Measurements from ENCODE around the gene GAGE13. TPM values are rescaled to one million over a fixed set of nuclear protein-coding genes. Genes with fewer than 3 reads are reported as not detected.
"Not testable (repeated sequence)": the region's sequence is repeated elsewhere in the genome, so short reads cannot be mapped to it uniquely, and the experiment has no call there.

The GAGE13 gene
- polyA plus RNA-seq, 1 of the 3 experiments (the other 2 are of a cell fraction): not detected

GRCh38 chrX:49331841-49332240 lies 459 bp downstream of the GAGE13 start:
- H3K9me3 ChIP-seq; H4K20me1 ChIP-seq (ENCODE audit: insufficient read depth); H3K27ac ChIP-seq (ENCODE audit: low read depth in 2 of 2, low read length in 1 of 2); H3K79me2 ChIP-seq (ENCODE audit: insufficient read depth); H3K4me2 ChIP-seq; H2AFZ ChIP-seq (ENCODE audit: low read depth); H3K27me3 ChIP-seq (ENCODE audit: insufficient read depth); DNase-seq; H3K9ac ChIP-seq; H3K36me3 ChIP-seq (replicated peaks in 1 of 2; ENCODE audit: control insufficient read depth in 1 of 2, insufficient read depth in 2 of 2, low read length in 1 of 2); POLR2A ChIA-PET; H3K9me2 ChIP-seq; H3F3A ChIP-seq (replicated peaks; ENCODE audit: insufficient read depth); CTCF ChIA-PET; H3K4me3 ChIP-seq (ENCODE audit: low read depth in 2 of 2, low read length in 1 of 2); H3K4me1 ChIP-seq (ENCODE audit: control insufficient read depth in 1 of 2, insufficient read depth in 2 of 2, low read depth in 1 of 2, low read length in 1 of 2): not testable (repeated sequence)
- no CpG with 5 or more reads among the region's 26 CpGs for WGBS (ENCODE audit: low lambda C conversion rate)

GRCh38 chrX:49341449-49341848 lies 10.1 kb downstream of the GAGE13 start:
- POLR2A ChIA-PET; H3K4me2 ChIP-seq; H3F3A ChIP-seq (replicated peaks; ENCODE audit: insufficient read depth); H3K9me2 ChIP-seq; H3K4me3 ChIP-seq (ENCODE audit: low read depth in 2 of 2, low read length in 1 of 2); DNase-seq; H3K9ac ChIP-seq; H3K9me3 ChIP-seq; H3K36me3 ChIP-seq (replicated peaks in 1 of 2; ENCODE audit: control insufficient read depth in 1 of 2, insufficient read depth in 2 of 2, low read length in 1 of 2); H2AFZ ChIP-seq (ENCODE audit: low read depth); H4K20me1 ChIP-seq (ENCODE audit: insufficient read depth); CTCF ChIA-PET; H3K4me1 ChIP-seq (ENCODE audit: control insufficient read depth in 1 of 2, insufficient read depth in 2 of 2, low read depth in 1 of 2, low read length in 1 of 2); H3K27ac ChIP-seq (ENCODE audit: low read depth in 2 of 2, low read length in 1 of 2); H3K79me2 ChIP-seq (ENCODE audit: insufficient read depth): not testable (repeated sequence)
- H3K27me3 ChIP-seq (ENCODE audit: insufficient read depth): peaks cover 13% of the 10 kb centered on the region; the same call in 1 of the 2 replicates
- WGBS (ENCODE audit: low lambda C conversion rate): 45% methylated on average over 16 of the region's 24 CpGs

DNA sequence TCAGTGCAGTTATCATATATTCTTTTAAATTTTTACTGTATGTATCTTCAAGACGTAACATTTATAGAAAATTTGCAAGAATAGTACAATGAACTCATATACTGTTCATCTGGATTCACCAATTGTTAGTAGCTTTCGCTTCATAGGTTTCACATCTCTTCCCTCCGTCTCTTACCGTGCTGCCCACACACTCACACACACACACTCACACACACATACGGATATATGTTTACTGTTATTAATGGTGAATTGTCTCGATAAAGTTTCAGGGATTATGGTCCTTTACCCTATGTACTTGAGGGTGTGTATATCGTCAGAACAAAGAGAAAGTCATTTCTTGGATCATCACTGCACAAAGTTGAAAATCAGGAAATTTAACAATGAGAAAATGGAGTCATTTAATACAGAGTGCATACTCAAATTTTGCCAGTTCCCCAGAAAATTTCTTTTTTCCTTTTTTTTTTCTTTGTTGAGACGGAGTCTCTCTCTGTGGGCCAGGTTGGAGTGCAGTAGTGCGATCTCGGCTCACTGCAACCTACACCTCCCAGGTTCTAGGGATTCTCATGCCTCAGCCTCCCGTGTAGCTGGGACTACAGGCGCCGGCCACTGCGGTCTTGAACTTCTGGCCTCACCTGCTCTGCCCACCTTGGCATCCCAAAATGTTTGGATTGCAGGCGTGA lies 13.3 kb downstream of the GAGE13 start:
- DNase-seq, POLR2A ChIA-PET: not testable (repeated sequence)
- WGBS (ENCODE audit: low lambda C conversion rate): 22% methylated on average over 14 of the region's 15 CpGs

GRCh38 chrX:49345402-49345801 lies 14.0 kb downstream of the GAGE13 start:
- DNase-seq; H3K4me3 ChIP-seq (ENCODE audit: low read depth in 2 of 2, low read length in 1 of 2); H2AFZ ChIP-seq (ENCODE audit: low read depth); H3K36me3 ChIP-seq (replicated peaks in 1 of 2; ENCODE audit: control insufficient read depth in 1 of 2, insufficient read depth in 2 of 2, low read length in 1 of 2); H3K79me2 ChIP-seq (ENCODE audit: insufficient read depth); H3K4me1 ChIP-seq (ENCODE audit: control insufficient read depth in 1 of 2, insufficient read depth in 2 of 2, low read depth in 1 of 2, low read length in 1 of 2); H3K4me2 ChIP-seq; H3K27me3 ChIP-seq (ENCODE audit: insufficient read depth); H3K9me3 ChIP-seq; CTCF ChIA-PET; POLR2A ChIA-PET; H3K27ac ChIP-seq (ENCODE audit: low read depth in 2 of 2, low read length in 1 of 2); H3K9ac ChIP-seq; H3K9me2 ChIP-seq; H3F3A ChIP-seq (replicated peaks; ENCODE audit: insufficient read depth); H4K20me1 ChIP-seq (ENCODE audit: insufficient read depth): not testable (repeated sequence)
- 8% methylated on average over 9 of the region's 10 CpGs for WGBS (ENCODE audit: low lambda C conversion rate)

More for the DNA sequence above, 13.3 kb downstream of the GAGE13 start:
- H3K27ac ChIP-seq (ENCODE audit: low read depth in 2 of 2, low read length in 1 of 2); H3K4me3 ChIP-seq (ENCODE audit: low read depth in 2 of 2, low read length in 1 of 2); H3K9ac ChIP-seq; H3K9me2 ChIP-seq; H3K36me3 ChIP-seq (replicated peaks in 1 of 2; ENCODE audit: control insufficient read depth in 1 of 2, insufficient read depth in 2 of 2, low read length in 1 of 2); CTCF ChIA-PET; H3K9me3 ChIP-seq; H3K79me2 ChIP-seq (ENCODE audit: insufficient read depth); H2AFZ ChIP-seq (ENCODE audit: low read depth); H3F3A ChIP-seq (replicated peaks; ENCODE audit: insufficient read depth); H4K20me1 ChIP-seq (ENCODE audit: insufficient read depth); H3K4me1 ChIP-seq (ENCODE audit: control insufficient read depth in 1 of 2, insufficient read depth in 2 of 2, low read depth in 1 of 2, low read length in 1 of 2); H3K4me2 ChIP-seq: not testable (repeated sequence)
- H3K27me3 ChIP-seq (ENCODE audit: insufficient read depth): peaks cover 12% of the 10 kb centered on the region; the same call in 1 of the 2 replicates

GRCh38 chrX:49346150-49346549 lies 14.8 kb downstream of the GAGE13 start:
- H3K36me3 ChIP-seq (replicated peaks in 1 of 2; ENCODE audit: control insufficient read depth in 1 of 2, insufficient read depth in 2 of 2, low read length in 1 of 2); POLR2A ChIA-PET; H3K9me3 ChIP-seq; H4K20me1 ChIP-seq (ENCODE audit: insufficient read depth); H3K9me2 ChIP-seq; H3K4me1 ChIP-seq (ENCODE audit: control insufficient read depth in 1 of 2, insufficient read depth in 2 of 2, low read depth in 1 of 2, low read length in 1 of 2); CTCF ChIA-PET; H3K4me2 ChIP-seq; DNase-seq; H3K79me2 ChIP-seq (ENCODE audit: insufficient read depth); H3K4me3 ChIP-seq (ENCODE audit: low read depth in 2 of 2, low read length in 1 of 2); H3K27me3 ChIP-seq (ENCODE audit: insufficient read depth); H3K27ac ChIP-seq (ENCODE audit: low read depth in 2 of 2, low read length in 1 of 2); H2AFZ ChIP-seq (ENCODE audit: low read depth); H3F3A ChIP-seq (replicated peaks; ENCODE audit: insufficient read depth); H3K9ac ChIP-seq: not testable (repeated sequence)
- 19% methylated on average over 11 of the region's 11 CpGs for whole genome bisulfite sequencing (ENCODE audit: low lambda C conversion rate)

Other genes starting within 250 kb of the GAGE13 start
- 33.6 and 36.7 TPM in 2 replicates for gene GPKOW, start 207.8 kb upstream of the GAGE13 start, polyA plus RNA-seq (2012; rRNA removed)
- gene MAGIX, start 168.8 kb upstream of the GAGE13 start, polyA plus RNA-seq (2012; rRNA removed): 0.78 and 1.1 TPM in 2 replicates
- 95.7 and 146 TPM in 2 replicates for gene PLP2, start 159.7 kb upstream of the GAGE13 start, polyA plus RNA-seq (2012; rRNA removed)
- gene PRICKLE3, start 145.2 kb upstream of the GAGE13 start, polyA plus RNA-seq (2012; rRNA removed): 0.07 TPM in 1 of 2 replicates, not detected in the other
- gene SYP, start 131.4 kb upstream of the GAGE13 start, polyA plus RNA-seq (2012; rRNA removed): 0.76 and 0.93 TPM in 2 replicates
- gene CACNA1F, start 98.2 kb upstream of the GAGE13 start, polyA plus RNA-seq (2012; rRNA removed): not detected in 2 replicates
- gene CCDC22, start 96.1 kb upstream of the GAGE13 start, polyA plus RNA-seq (2012; rRNA removed): 7.5 TPM in 2 replicates
- 0.12 TPM in 1 of 2 replicates, not detected in the other for gene FOXP3, start 66.9 kb upstream of the GAGE13 start, polyA plus RNA-seq (2012; rRNA removed)
- gene PPP1R3F, start 61.8 kb upstream of the GAGE13 start, polyA plus RNA-seq (2012; rRNA removed): 4.2 and 6.2 TPM in 2 replicates
- not detected in 2 replicates for gene GAGE10, start 27.9 kb upstream of the GAGE13 start, polyA plus RNA-seq (2012; rRNA removed)
- gene GAGE12J, start 9.5 kb upstream of the GAGE13 start, polyA plus RNA-seq (2012; rRNA removed): not detected in 2 replicates
- gene GAGE12C, start 200.6 kb downstream of the GAGE13 start, polyA plus RNA-seq (2012; rRNA removed): not detected in 2 replicates
- not detected in 2 replicates for gene GAGE12D, start 210.2 kb downstream of the GAGE13 start, polyA plus RNA-seq (2012; rRNA removed)
- not detected in 2 replicates for gene GAGE12E, start 219.7 kb downstream of the GAGE13 start, polyA plus RNA-seq (2012; rRNA removed)
- gene GAGE12F, start 229.3 kb downstream of the GAGE13 start, polyA plus RNA-seq (2012; rRNA removed): not detected in 2 replicates
- gene GAGE12G, start 238.8 kb downstream of the GAGE13 start, polyA plus RNA-seq (2012; rRNA removed): not detected in 2 replicates
- not detected in 2 replicates for gene GAGE12H, start 248.4 kb downstream of the GAGE13 start, polyA plus RNA-seq (2012; rRNA removed)

Measured in SK-N-SH (cell line).